Fibroblast of the aortic adventitia (primary cell): ENCODE measurements around the gene RNLS. TPM values are rescaled to one million over a fixed set of nuclear protein-coding genes. Genes with fewer than 3 reads are reported as not detected.

Source experiments
- DNase-seq: peaks from one replicate; pipeline ENCODE4 v3.0.0-alpha.2; 2010; ENCODE audit warnings: low read depth
- H3K4me3 ChIP-seq: 2 replicates; pipeline ENCODE4 v1.5.1; 2011; ENCODE audit warnings: low read depth, mild to moderate bottlenecking, control low read depth, low read length, moderate library complexity
- total RNA-seq: library from RNA; depleted of rRNA; stranded (reverse); fragments of >200 nt; gene quantifications from 2 replicates; pipeline ENCODE4 v1.2.3, GENCODE V29; 2012; ENCODE audit warnings: low replicate concordance
- TF ChIP-seq, protein P1 (sequence below): IDR thresholded peaks from 2 replicates; pipeline ENCODE4 v1.5.1; 2011; ENCODE audit warnings: mild to moderate bottlenecking, low read length, control low read depth, inconsistent platforms; ENCODE audit not compliant: insufficient read depth

The RNLS gene
- total RNA-seq, 1 donor, result 16.8 TPM

DNA sequence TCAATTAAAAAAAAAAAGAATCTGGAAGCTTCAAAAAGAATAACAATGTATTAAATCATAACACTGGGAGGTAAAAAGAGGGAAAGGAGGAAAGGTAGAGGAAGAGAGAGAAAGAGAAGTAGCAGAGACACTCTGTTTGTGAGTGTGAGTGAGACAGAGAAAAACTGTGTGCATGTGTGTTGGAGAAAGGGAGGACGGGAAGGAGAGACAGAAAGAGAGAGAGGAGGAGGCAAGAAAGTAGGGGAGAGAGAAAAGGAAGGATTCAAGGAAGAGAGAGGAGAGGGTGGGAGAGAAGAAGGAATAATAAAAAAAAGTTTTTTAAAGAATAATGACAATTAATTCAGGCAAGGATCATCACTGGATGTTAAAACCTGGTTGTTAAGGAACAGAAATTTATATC is 77.9 kb downstream of the RNLS start:
- no peak overlapping the region for H3K4me3 ChIP-seq
- no peak for DNase-seq
- TF ChIP-seq, protein P1, sequence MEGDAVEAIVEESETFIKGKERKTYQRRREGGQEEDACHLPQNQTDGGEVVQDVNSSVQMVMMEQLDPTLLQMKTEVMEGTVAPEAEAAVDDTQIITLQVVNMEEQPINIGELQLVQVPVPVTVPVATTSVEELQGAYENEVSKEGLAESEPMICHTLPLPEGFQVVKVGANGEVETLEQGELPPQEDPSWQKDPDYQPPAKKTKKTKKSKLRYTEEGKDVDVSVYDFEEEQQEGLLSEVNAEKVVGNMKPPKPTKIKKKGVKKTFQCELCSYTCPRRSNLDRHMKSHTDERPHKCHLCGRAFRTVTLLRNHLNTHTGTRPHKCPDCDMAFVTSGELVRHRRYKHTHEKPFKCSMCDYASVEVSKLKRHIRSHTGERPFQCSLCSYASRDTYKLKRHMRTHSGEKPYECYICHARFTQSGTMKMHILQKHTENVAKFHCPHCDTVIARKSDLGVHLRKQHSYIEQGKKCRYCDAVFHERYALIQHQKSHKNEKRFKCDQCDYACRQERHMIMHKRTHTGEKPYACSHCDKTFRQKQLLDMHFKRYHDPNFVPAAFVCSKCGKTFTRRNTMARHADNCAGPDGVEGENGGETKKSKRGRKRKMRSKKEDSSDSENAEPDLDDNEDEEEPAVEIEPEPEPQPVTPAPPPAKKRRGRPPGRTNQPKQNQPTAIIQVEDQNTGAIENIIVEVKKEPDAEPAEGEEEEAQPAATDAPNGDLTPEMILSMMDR, result no peak

DNA sequence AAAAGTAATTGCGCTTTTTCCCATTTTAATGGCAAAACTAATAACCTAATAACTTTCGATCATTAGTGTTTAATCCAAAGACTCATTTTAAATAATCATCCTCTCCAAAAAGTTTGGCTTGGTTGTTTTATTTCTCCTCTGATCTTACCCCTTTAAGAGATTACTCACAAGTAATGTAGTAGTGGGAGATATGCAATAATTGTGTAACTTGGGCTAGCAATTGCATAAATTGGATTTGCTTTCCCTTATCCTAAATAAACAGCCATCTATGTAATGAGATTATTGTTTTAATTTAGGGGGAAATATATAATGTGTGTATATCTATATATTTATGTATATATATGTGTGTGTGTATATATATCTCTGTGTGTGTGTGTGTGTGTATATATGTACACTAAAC is 82.5 kb downstream of the RNLS start:
- no peak overlapping the region for H3K4me3 ChIP-seq
- peak; percentile 54 for DNase-seq
- TF ChIP-seq, protein P1, result no peak

DNA sequence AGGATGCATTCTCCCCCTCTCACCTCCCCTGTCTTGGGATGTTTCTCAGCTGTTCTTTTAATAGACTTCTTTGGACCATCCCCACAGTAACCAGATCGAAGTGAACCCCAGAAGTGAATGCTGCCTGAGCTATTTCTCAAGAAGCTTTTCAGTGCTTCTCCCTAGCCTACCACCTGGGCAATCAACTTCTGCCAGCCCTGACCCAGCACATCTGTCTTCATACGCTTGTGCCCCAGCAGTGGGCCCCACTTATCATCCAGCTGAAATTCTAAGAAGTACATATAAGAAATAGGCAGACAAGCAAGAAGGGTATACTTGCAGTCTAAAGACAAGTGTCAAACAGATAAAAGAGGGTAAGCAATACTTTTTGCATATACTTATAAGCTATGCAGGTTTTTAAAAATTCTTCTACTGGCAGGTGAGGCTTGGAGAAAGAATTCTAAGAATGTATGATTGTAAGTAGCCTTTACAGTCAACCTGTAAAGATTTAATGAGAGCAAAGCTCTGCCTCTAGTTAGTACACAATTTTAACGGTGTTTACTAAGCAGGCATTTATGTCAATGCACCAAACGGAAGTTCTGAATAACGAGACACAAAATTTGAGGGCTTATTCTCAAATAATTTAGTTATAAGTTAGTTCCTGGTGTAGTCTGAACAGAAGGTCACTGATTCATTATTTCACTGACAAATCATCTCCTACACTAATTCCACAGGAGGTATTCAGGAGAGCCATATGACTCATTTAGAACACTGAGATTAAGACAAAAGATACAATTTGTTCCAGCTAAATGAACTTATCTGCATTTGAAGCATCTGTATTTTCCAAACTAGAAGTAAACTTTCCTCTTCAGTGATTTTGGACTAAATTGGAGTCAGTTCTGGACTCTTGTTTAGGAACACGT is 83.3 kb downstream of the RNLS start:
- DNase-seq, result peak; percentile 50
- TF ChIP-seq, protein P1, result no peak
- H3K4me3 ChIP-seq, result no peak overlapping the region

DNA sequence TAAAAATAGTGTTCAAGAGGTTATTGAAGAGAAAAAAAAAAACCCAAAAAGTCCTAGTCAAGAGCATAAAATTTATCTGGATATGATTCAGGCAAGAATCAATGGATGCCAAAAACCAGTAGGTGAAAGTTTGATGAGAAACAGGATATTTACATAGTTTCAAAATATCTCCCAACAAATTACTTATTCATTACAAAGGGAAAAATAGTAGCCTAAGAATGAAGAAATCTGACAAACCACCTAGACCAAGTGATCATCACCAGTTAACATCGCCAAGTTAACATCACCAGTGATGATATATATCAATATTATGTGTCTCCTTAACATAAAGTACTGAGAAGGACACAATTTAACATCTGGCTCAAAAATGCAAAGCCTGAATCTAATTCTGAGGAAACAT is 85.2 kb downstream of the RNLS start:
- no peak overlapping the region for H3K4me3 ChIP-seq
- DNase-seq, result peak; percentile 28
- TF ChIP-seq, protein P1, result no peak

DNA sequence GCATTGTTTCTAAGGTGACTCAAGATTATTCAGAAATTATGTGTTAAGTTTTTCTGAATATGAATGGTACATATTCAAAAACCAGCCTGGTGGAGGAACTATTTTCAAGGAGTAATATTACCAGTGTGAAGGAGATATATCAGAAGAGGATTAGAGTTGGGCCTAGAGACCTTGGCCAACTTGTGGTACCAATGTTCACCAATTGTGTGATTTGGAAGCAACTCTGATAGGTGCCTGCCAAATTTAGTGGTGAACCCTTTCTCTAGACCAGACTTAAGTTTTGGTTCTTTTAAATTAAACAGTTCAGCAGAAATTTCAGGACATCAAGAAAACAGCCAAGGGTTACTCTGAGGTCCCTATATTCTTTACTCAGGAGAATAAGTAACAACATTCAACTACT is 88.6 kb downstream of the RNLS start:
- DNase-seq, result no peak
- no peak overlapping the region for H3K4me3 ChIP-seq
- TF ChIP-seq, protein P1, result no peak

DNA sequence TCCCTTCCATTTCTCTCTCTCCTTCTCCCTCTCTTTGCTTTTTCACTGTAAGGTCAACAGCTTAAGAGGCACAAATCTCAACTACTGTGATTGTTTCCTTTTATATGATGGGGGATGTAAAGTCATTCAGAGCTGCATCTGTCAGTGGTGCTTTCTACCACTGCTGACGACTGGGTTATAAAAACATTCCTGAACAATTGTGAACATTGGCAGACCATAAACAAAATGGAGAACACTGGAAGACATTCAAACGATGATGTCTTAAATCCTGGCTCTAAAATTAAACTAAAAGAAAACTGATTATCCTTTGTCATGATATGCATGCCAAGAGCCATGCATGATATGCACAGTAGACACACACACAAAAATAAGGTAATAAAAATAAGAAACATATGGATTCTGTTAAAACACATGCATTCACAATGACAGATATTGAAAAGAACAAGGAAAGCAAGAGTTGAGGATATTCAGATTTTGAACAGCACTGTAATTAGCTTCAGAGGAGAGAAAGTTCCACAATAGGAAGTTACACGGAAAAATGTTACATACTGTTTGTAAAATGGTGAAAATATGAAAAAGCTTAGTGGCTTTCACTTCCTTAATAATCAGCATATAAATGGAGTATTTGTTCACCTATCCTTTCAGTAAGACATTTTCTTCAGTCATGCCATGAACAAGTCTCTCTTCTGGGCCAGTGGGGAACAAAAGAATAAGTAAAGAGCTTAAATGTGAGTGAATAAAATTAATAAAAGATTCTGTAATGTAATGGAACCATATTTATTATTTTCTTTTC is 89.2 kb downstream of the RNLS start:
- DNase-seq, result peak; percentile 85
- TF ChIP-seq, protein P1, result no peak
- H3K4me3 ChIP-seq, result no peak overlapping the region
